ENCODE data around the gene BSPRY. TPM values are rescaled to one million over a fixed set of nuclear protein-coding genes. Genes with fewer than 3 reads are reported as not detected.

The BSPRY gene
- total and polyA plus RNA-seq, 2 of the 13 experiments (the other 11 are each of a cell fraction or from before 2014, with no cell fraction given), result 0.09 to 0.26 TPM

DNA sequence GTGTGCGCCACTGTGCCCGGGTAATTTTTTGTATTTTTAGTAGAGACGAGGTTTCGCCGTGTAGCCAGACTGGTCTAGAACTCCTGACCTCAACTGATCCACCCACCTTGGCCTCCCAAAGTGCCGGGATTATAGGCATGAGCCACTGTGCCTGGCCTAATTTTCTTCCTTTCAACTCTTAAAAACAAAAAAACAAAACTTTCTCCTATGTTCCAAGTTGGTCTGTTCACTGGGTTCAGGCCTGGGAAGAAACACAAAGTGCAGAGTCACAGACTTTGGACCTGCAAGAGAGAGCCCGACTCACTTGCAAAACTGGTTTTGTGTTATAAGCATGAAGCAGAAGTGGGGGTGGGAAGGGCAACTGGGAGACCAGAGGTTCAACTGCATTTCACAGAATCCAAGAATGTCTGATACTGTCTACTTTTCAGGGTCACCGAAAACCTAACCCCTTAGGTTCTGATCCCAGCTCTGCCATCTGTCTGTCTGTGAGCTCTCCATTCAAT lies 32.6 kb downstream of the BSPRY start (continued):
- TF ChIP-seq GATAD2A (CRISPR knock-in tag; IDR thresholded peaks at IDR 0.05), result peak; percentile 92
- TF ChIP-seq, protein P1, sequence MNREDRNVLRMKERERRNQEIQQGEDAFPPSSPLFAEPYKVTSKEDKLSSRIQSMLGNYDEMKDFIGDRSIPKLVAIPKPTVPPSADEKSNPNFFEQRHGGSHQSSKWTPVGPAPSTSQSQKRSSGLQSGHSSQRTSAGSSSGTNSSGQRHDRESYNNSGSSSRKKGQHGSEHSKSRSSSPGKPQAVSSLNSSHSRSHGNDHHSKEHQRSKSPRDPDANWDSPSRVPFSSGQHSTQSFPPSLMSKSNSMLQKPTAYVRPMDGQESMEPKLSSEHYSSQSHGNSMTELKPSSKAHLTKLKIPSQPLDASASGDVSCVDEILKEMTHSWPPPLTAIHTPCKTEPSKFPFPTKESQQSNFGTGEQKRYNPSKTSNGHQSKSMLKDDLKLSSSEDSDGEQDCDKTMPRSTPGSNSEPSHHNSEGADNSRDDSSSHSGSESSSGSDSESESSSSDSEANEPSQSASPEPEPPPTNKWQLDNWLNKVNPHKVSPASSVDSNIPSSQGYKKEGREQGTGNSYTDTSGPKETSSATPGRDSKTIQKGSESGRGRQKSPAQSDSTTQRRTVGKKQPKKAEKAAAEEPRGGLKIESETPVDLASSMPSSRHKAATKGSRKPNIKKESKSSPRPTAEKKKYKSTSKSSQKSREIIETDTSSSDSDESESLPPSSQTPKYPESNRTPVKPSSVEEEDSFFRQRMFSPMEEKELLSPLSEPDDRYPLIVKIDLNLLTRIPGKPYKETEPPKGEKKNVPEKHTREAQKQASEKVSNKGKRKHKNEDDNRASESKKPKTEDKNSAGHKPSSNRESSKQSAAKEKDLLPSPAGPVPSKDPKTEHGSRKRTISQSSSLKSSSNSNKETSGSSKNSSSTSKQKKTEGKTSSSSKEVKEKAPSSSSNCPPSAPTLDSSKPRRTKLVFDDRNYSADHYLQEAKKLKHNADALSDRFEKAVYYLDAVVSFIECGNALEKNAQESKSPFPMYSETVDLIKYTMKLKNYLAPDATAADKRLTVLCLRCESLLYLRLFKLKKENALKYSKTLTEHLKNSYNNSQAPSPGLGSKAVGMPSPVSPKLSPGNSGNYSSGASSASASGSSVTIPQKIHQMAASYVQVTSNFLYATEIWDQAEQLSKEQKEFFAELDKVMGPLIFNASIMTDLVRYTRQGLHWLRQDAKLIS (CRISPR knock-in tag; IDR thresholded peaks at IDR 0.05), result no peak
- TF ChIP-seq ZNF17 (CRISPR knock-in tag; IDR thresholded peaks at IDR 0.05), result no peak
- no peak for TF ChIP-seq TGIF2 (CRISPR knock-in tag; IDR thresholded peaks at IDR 0.05)
- no peak for TF ChIP-seq NFE2 (CRISPR knock-in tag; IDR thresholded peaks at IDR 0.05)
- no peak for TF ChIP-seq DR1 (CRISPR knock-in tag; IDR thresholded peaks at IDR 0.05)
- no peak for TF ChIP-seq ZNF841 (CRISPR knock-in tag; IDR thresholded peaks at IDR 0.05; ENCODE audit: borderline replicate concordance)
- TF ChIP-seq PHF5A (CRISPR knock-in tag; IDR thresholded peaks at IDR 0.05; ENCODE audit: low read depth, unreplicated experiment), result no peak
- no peak for TF ChIP-seq ZNF550 (CRISPR knock-in tag; IDR thresholded peaks at IDR 0.05; ENCODE audit: borderline replicate concordance)
- TF ChIP-seq, protein P2, sequence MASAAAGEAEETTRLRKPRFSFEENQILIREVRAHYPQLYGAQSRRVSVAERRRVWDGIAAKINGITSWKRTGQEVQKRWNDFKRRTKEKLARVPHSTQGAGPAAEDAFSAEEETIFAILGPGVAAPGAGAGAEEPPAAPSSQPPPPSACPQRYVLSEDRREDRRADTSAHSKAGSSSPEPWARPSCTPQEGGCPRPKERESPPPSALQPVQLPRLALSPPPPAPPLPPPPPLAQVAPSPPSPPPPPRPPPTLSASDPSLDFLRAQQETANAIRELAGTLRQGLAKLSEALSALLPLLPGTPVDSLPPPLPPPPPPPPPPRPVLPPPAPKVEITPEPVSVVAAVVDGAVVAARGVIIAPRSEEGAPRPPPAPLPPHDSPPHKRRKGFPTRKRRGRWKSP (CRISPR knock-in tag; IDR thresholded peaks at IDR 0.05), result no peak
- TF ChIP-seq POGZ (CRISPR knock-in tag; IDR thresholded peaks at IDR 0.05), result no peak
- TF ChIP-seq SNRNP70 (IDR thresholded peaks at IDR 0.05; ENCODE audit: low read depth, low read length), result no peak
- no peak for TF ChIP-seq SETDB1 (CRISPR knock-in tag; IDR thresholded peaks at IDR 0.05; ENCODE audit: borderline replicate concordance)
- TF ChIP-seq RXRB (CRISPR knock-in tag; IDR thresholded peaks at IDR 0.05; ENCODE audit: borderline replicate concordance), result peak; percentile 75
- TF ChIP-seq ZNF264 (CRISPR knock-in tag; IDR thresholded peaks at IDR 0.05), result peak; percentile 73; the same call in 1 of the 2 replicates
- peak; percentile 73 for TF ChIP-seq HDAC1 (CRISPR knock-in tag; IDR thresholded peaks at IDR 0.05)
- TF ChIP-seq ZBTB8A (CRISPR knock-in tag; IDR thresholded peaks at IDR 0.05; ENCODE audit: borderline replicate concordance, low read depth), result no peak
- TF ChIP-seq ZNF329 (CRISPR knock-in tag; IDR thresholded peaks at IDR 0.05; ENCODE audit: low read depth), result no peak
- TF ChIP-seq TEAD2 (CRISPR knock-in tag; IDR thresholded peaks at IDR 0.05), result no peak
- TF ChIP-seq, protein P3, sequence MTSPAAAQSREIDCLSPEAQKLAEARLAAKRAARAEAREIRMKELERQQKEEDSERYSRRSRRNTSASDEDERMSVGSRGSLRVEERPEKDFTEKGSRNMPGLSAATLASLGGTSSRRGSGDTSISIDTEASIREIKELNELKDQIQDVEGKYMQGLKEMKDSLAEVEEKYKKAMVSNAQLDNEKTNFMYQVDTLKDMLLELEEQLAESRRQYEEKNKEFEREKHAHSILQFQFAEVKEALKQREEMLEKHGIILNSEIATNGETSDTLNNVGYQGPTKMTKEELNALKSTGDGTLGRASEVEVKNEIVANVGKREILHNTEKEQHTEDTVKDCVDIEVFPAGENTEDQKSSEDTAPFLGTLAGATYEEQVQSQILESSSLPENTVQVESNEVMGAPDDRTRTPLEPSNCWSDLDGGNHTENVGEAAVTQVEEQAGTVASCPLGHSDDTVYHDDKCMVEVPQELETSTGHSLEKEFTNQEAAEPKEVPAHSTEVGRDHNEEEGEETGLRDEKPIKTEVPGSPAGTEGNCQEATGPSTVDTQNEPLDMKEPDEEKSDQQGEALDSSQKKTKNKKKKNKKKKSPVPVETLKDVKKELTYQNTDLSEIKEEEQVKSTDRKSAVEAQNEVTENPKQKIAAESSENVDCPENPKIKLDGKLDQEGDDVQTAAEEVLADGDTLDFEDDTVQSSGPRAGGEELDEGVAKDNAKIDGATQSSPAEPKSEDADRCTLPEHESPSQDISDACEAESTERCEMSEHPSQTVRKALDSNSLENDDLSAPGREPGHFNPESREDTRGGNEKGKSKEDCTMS (CRISPR knock-in tag; conservative IDR thresholded peaks at IDR 0.05), result no peak
- TF ChIP-seq MEIS1 (CRISPR knock-in tag; IDR thresholded peaks at IDR 0.05; ENCODE audit: borderline replicate concordance), result no peak
- 0 out of 2 replicates have a peak, but pooled peaks have one; percentile 41 for TF ChIP-seq ZNF670 (CRISPR knock-in tag; IDR thresholded peaks at IDR 0.05; ENCODE audit: borderline replicate concordance)
- no peak for TF ChIP-seq CHCHD3 (CRISPR knock-in tag; IDR thresholded peaks at IDR 0.05)
- no peak for TF ChIP-seq RAD21 (CRISPR knock-in tag; IDR thresholded peaks at IDR 0.05)
